Suprapubic skin (tissue), 4 donors: ENCODE data around the gene ZSCAN31.
"Not testable (repeated sequence)": the region's sequence is repeated elsewhere in the genome, so short reads cannot be mapped to it uniquely, and the experiment has no call there.

ENCODE experiments used
- POLR2A ChIP-seq, 2 donors: fragments of 450-650 bp; IDR thresholded peaks; one replicate each; pipeline ENCODE4 v1.6.1; 2017; ENCODE audit warnings: antibody characterized with exemption in 2 of 2, mild to moderate bottlenecking in 2 of 2, moderate library complexity in 2 of 2
- POLR2AphosphoS5 ChIP-seq, 3 donors: sonication (generic); formaldehyde crosslinking; IDR thresholded peaks; one replicate each; pipeline ENCODE4 v1.6.1; 2017; ENCODE audit warnings: antibody characterized with exemption in 3 of 3
- TF ChIP-seq, protein P1 (sequence below), 2 donors: fragments of 200-600 bp in 1 of 2; fragments of 450-650 bp in 1 of 2; sonication (generic) in 1 of 2; IDR thresholded peaks; one replicate each; pipeline ENCODE4 v1.5.1; 2016 to 2019; ENCODE audit warnings: antibody characterized with exemption in 2 of 2, mild to moderate bottlenecking in 1 of 2, moderate library complexity in 1 of 2

- TF ChIP-seq, protein P1, sequence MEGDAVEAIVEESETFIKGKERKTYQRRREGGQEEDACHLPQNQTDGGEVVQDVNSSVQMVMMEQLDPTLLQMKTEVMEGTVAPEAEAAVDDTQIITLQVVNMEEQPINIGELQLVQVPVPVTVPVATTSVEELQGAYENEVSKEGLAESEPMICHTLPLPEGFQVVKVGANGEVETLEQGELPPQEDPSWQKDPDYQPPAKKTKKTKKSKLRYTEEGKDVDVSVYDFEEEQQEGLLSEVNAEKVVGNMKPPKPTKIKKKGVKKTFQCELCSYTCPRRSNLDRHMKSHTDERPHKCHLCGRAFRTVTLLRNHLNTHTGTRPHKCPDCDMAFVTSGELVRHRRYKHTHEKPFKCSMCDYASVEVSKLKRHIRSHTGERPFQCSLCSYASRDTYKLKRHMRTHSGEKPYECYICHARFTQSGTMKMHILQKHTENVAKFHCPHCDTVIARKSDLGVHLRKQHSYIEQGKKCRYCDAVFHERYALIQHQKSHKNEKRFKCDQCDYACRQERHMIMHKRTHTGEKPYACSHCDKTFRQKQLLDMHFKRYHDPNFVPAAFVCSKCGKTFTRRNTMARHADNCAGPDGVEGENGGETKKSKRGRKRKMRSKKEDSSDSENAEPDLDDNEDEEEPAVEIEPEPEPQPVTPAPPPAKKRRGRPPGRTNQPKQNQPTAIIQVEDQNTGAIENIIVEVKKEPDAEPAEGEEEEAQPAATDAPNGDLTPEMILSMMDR (IDR thresholded peaks at IDR 0.05): not testable (repeated sequence)
- TF ChIP-seq POLR2A, POLR2AphosphoS5 (IDR thresholded peaks at IDR 0.05): not testable (repeated sequence)
These were observed 29.6 kb downstream of the ZSCAN31 start for GRCh38 chr6:28306363-28306762.
